HCT116 (cell line): ENCODE measurements around the gene TMEM141. TPM values are rescaled to one million over a fixed set of nuclear protein-coding genes. Genes with fewer than 3 reads are reported as not detected.

Source experiments
- ATAC-seq: fragments of 200-7000 bp; cut with Tn5 transposase; 2 replicates; pipeline ENCODE4 v1.9.1; 2020; ENCODE audit warnings: mild to moderate bottlenecking, moderate library complexity
- BruUV-seq: library from RNA; stranded (reverse); fragments of 400-500 nt; replicated peaks from 2 replicates; lab custom pipeline; 2021; lab: Mats Ljungman, UMichigan
- CTCF ChIA-PET: fragments of 300-600 bp; sonication (Branson Sonifier 250); formaldehyde crosslinking; loops from one replicate; lab custom pipeline; 2021; ENCODE audit warnings: antibody characterized with exemption; lab: Charles Lee
- POLR2A ChIA-PET: fragments of 300-600, 350-600 bp; sonication (Branson Sonifier 250); formaldehyde crosslinking; loops from one replicate; lab custom pipeline; 2021; ENCODE audit warnings: antibody characterized with exemption; lab: Charles Lee
- RAD21 ChIA-PET, 2 experiments: fragments of 300-600 bp; sonication (Branson Sonifier 250); formaldehyde crosslinking; loops; one replicate each; lab custom pipeline; 2023; ENCODE audit warnings: low total read pairs in 2 of 2; ENCODE audit not compliant: uncharacterized antibody in 2 of 2, unreplicated experiment in 2 of 2, low non-redundant PET in 1 of 2; lab: Charles Lee
- DNase-seq: peaks from one replicate; pipeline ENCODE4 v3.0.0-alpha.2; 2010; ENCODE audit warnings: low read depth, low spot score
- H2AFZ ChIP-seq: fragments of 200-600 bp; shearing (Covaris generic), sonication (generic); 2 replicates; pipeline ENCODE4 v1.6.1; 2017; ENCODE audit warnings: low read depth, mixed run types, mixed read lengths, antibody characterized with exemption, low read length; ENCODE audit not compliant: poor library complexity, severe bottlenecking
- H3K27ac ChIP-seq: 2 replicates; pipeline ENCODE4 v1.5.1; 2012; ENCODE audit warnings: low read depth, low read length
- H3K27me3 ChIP-seq: fragments of 200-600 bp; sonication (generic); 2 replicates; pipeline ENCODE4 v1.6.1; 2016; ENCODE audit warnings: mixed run types, low read length, mixed read lengths; ENCODE audit not compliant: insufficient read depth
- H3K36me3 ChIP-seq, 2 experiments: fragments of 200-500 bp in 1 of 2; fragments of 200-600 bp in 1 of 2; sonication (Bioruptor generic) in 1 of 2; sonication (generic) in 1 of 2; 2 replicates each; pipeline versions ENCODE4 v1.5.1 to v1.6.1; 2014 to 2016; ENCODE audit warnings: low read length in 2 of 2, inconsistent platforms in 1 of 2, mixed read lengths in 1 of 2, mixed run types in 1 of 2; ENCODE audit not compliant: insufficient read depth in 2 of 2, control insufficient read depth in 1 of 2
- H3K4me1 ChIP-seq, 2 experiments: fragments of 200-600 bp in 1 of 2; sonication (generic) in 1 of 2; 2 replicates each; pipeline versions ENCODE4 v1.5.1 to v1.6.1; 2012 to 2017; ENCODE audit warnings: low read length in 2 of 2, inconsistent platforms in 1 of 2, mild to moderate bottlenecking in 1 of 2, mixed read lengths in 1 of 2, mixed run types in 1 of 2, moderate library complexity in 1 of 2; ENCODE audit not compliant: insufficient read depth in 2 of 2, control insufficient read depth in 1 of 2
- H3K4me2 ChIP-seq: fragments of 200-600 bp; sonication (generic); 2 replicates; pipeline ENCODE4 v1.6.1; 2017; ENCODE audit warnings: mixed run types, low read length, mixed read lengths
- H3K4me3 ChIP-seq, 2 experiments: fragments of 200-600 bp in 1 of 2; sonication (generic) in 1 of 2; replicated peaks in 1 of 2; 2 replicates each; pipeline ENCODE4 v1.5.1; 2011 to 2016; ENCODE audit warnings: low read length in 2 of 2, control low read depth in 1 of 2, low read depth in 1 of 2, mild to moderate bottlenecking in 1 of 2, mixed read lengths in 1 of 2, mixed run types in 1 of 2
- H3K79me2 ChIP-seq: fragments of 200-600 bp; sonication (generic); 2 replicates; pipeline ENCODE4 v1.6.1; 2017; ENCODE audit warnings: mild to moderate bottlenecking, mixed run types, low read length, moderate library complexity, mixed read lengths; ENCODE audit not compliant: insufficient read depth
- H3K9ac ChIP-seq: fragments of 200-600 bp; sonication (generic); 2 replicates; pipeline ENCODE4 v1.6.1; 2016; ENCODE audit warnings: low read length, mixed read lengths
- H3K9me2 ChIP-seq: fragments of 200-600 bp; sonication (generic), shearing (Covaris generic); 2 replicates; pipeline ENCODE4 v1.6.1; 2017; ENCODE audit warnings: mixed run types, mild to moderate bottlenecking, moderate library complexity; ENCODE audit not compliant: insufficient read depth
- H3K9me3 ChIP-seq, 2 experiments: fragments of 200-500 bp in 1 of 2; fragments of 200-600 bp in 1 of 2; sonication (Bioruptor generic) in 1 of 2; sonication (generic) in 1 of 2; 2 replicates each; pipeline ENCODE4 v1.6.1; 2014 to 2017; ENCODE audit warnings: low read length in 2 of 2, mixed read lengths in 2 of 2, inconsistent platforms in 1 of 2, low read depth in 1 of 2, mild to moderate bottlenecking in 1 of 2, mixed run types in 1 of 2, moderate library complexity in 1 of 2; ENCODE audit not compliant: control insufficient read depth in 1 of 2, insufficient read depth in 1 of 2
- H4K20me1 ChIP-seq: fragments of 200-600 bp; sonication (generic), shearing (Covaris generic); 2 replicates; pipeline ENCODE4 v1.6.1; 2017; ENCODE audit warnings: mixed run types, mild to moderate bottlenecking, moderate library complexity; ENCODE audit not compliant: insufficient read depth
- CEBPB ChIP-seq: IDR thresholded peaks from 2 replicates; pipeline ENCODE4 v1.6.1; 2012; ENCODE audit warnings: low read depth
- CTCF ChIP-seq, 3 experiments: fragments of 200-600 bp in 1 of 3; sonication (generic) in 1 of 3; IDR thresholded peaks in 2 of 3; conservative IDR thresholded peaks in 1 of 3; 2 replicates each; pipeline ENCODE4 v1.5.1; 2012 to 2017; ENCODE audit warnings: low read depth in 2 of 3, low read length in 2 of 3, antibody characterized with exemption in 1 of 3, borderline replicate concordance in 1 of 3, control low read depth in 1 of 3, mild to moderate bottlenecking in 1 of 3, mixed read lengths in 1 of 3, mixed run types in 1 of 3, moderate library complexity in 1 of 3; ENCODE audit not compliant: insufficient read depth in 1 of 3
- EZH2phosphoT487 ChIP-seq: fragments of 200-600 bp; IDR thresholded peaks from 2 replicates; pipeline ENCODE4 v1.6.1; 2018; ENCODE audit warnings: antibody characterized with exemption, borderline replicate concordance
- JUND ChIP-seq: IDR thresholded peaks from 2 replicates; pipeline ENCODE4 v1.6.1; 2012
- MAX ChIP-seq: IDR thresholded peaks from 2 replicates; pipeline ENCODE4 v1.6.1; 2012
- SRF ChIP-seq: IDR thresholded peaks from 2 replicates; pipeline ENCODE4 v1.6.1; 2012; ENCODE audit warnings: low read depth
- ZBTB33 ChIP-seq: IDR thresholded peaks from 2 replicates; pipeline ENCODE4 v1.6.1; 2011; ENCODE audit warnings: mild to moderate bottlenecking, low read length, moderate library complexity; ENCODE audit not compliant: insufficient replicate concordance; ENCODE audit errors: extremely low read depth
- ZFX ChIP-seq: fragments of 450-650 bp; IDR thresholded peaks from 2 replicates; pipeline ENCODE4 v1.6.1; 2017
- intact Hi-C: fragments of 100-400 bp; cut with micrococcal nuclease; formaldehyde crosslinking; loops from 2 replicates; pipeline ENCODE4 v1.10.0; 2022
- total RNA-seq: library from RNA; stranded (reverse); gene quantifications from one replicate; pipeline ENCODE4 v1.2.1, GENCODE V29; 2021; ENCODE audit not compliant: unreplicated experiment

TMEM141 gene
- total RNA-seq, 1 experiment from 2014 or later: 73.6 TPM

- CTCF ChIA-PET: no interaction called here
Observed at GRCh38 chr9:136829412-136829811, 38.3 kb downstream of the TMEM141 start.

More at GRCh38 chr9:136829412-136829811, 38.3 kb downstream of the TMEM141 start:
- H3K9me2 ChIP-seq: no peaks in the 10 kb centered on the region
- POLR2A ChIA-PET: no interaction called here
- BruUV-seq: no TSS peak
- intact Hi-C loops: no loop called here
- no peak for ATAC-seq
- no peaks in the 10 kb centered on the region for H3K27me3 ChIP-seq
- H3K9ac ChIP-seq: no peak overlapping the region
- H3K4me3 ChIP-seq: no peak overlapping the region
- no peaks in the 10 kb centered on the region for H3K79me2 ChIP-seq
- H4K20me1 ChIP-seq: no peaks in the 10 kb centered on the region
- no peak for DNase-seq
- H2AFZ ChIP-seq: no peak overlapping the region
- H3K4me2 ChIP-seq: no peak overlapping the region
- H3K4me1 ChIP-seq: no peaks in the 10 kb centered on the region
- no peak overlapping the region for H3K27ac ChIP-seq
- H3K36me3 ChIP-seq: peaks cover 7 to 13% of the 10 kb centered on the region in 2 experiments
- H3K9me3 ChIP-seq: no peaks in the 10 kb centered on the region
- RAD21 ChIA-PET: no interaction called here
- TF ChIP-seq ZBTB33 (no peak), MAX (no peak), ZFX (no peak), CTCF (IDR thresholded peaks at IDR 0.05 in 2 of 3, conservative IDR thresholded peaks at IDR 0.05 in 1 of 3; ENCODE audit: borderline replicate concordance in 1 of 3, insufficient read depth in 1 of 3, low read depth in 2 of 3, low read length in 2 of 3) (no peak), JUND (no peak), CEBPB (no peak), SRF (no peak), EZH2phosphoT487 (no peak)
